Uterus (tissue), 4 donors: ENCODE measurements around the gene KCNJ13. TPM values are rescaled to one million over a fixed set of nuclear protein-coding genes. Genes with fewer than 3 reads are reported as not detected.
"Not testable (repeated sequence)": the region's sequence is repeated elsewhere in the genome, so short reads cannot be mapped to it uniquely, and the experiment has no call there.

ENCODE experiments used
- DNase-seq, 2 donors: peaks; one replicate each; pipeline ENCODE4 v3.0.0-alpha.2; 2019 to 2020
- H3K27ac ChIP-seq, 2 donors: fragments of 200-600 bp; sonication (generic); 1 replicate in 1 of 2; 2 replicates in 1 of 2; pipeline ENCODE4 v1.5.1; 2016 to 2018
- H3K27me3 ChIP-seq, 2 donors: fragments of 200-600 bp; sonication (generic); one replicate each; pipeline ENCODE4 v1.5.1; 2018 to 2019; ENCODE audit warnings: control low read depth in 1 of 2
- H3K36me3 ChIP-seq, 2 donors: fragments of 200-600 bp; sonication (generic); one replicate each; pipeline ENCODE4 v1.5.1; 2019; ENCODE audit warnings: control low read depth in 1 of 2
- H3K4me1 ChIP-seq, 2 donors: fragments of 200-600 bp; sonication (generic); one replicate each; pipeline ENCODE4 v1.5.1; 2018 to 2019; ENCODE audit warnings: control low read depth in 1 of 2
- H3K4me3 ChIP-seq, 2 donors: fragments of 200-600 bp; sonication (generic); 1 replicate in 1 of 2; 2 replicates in 1 of 2; pipeline ENCODE4 v1.5.1; 2018 to 2019; ENCODE audit warnings: mild to moderate bottlenecking in 1 of 2
- H3K9me3 ChIP-seq, 2 donors: fragments of 200-600 bp; sonication (generic); one replicate each; pipeline ENCODE4 v1.5.1; 2019; ENCODE audit warnings: control low read depth in 1 of 2
- POLR2A ChIP-seq, 2 donors: fragments of 450-650 bp; IDR thresholded peaks; one replicate each; pipeline ENCODE4 v1.6.1; 2016; ENCODE audit warnings: antibody characterized with exemption in 2 of 2, mild to moderate bottlenecking in 1 of 2, moderate library complexity in 1 of 2
- intact Hi-C: fragments of 100-400 bp; cut with DNase I; formaldehyde crosslinking; loops from one replicate; pipeline ENCODE4 v1.15.1; 2023; ENCODE audit warnings: low total_unique reads
- small RNA-seq: library from RNA; depleted of rRNA; stranded (forward); fragments of <200 nt; gene quantifications from one replicate; pipeline ENCODE3, GENCODE V24; 2016
- total RNA-seq, 4 donors: library from RNA; depleted of rRNA in 3 of 4; stranded (reverse); fragments of >200 nt in 3 of 4; gene quantifications; one replicate each; pipeline versions ENCODE4 v1.1.0 to v1.2.4, GENCODE V29; 2014 to 2023
- TF ChIP-seq, protein P1 (sequence below), 4 experiments: fragments of 200-600 bp in 2 of 4; fragments of 450-650 bp in 2 of 4; sonication (generic) in 2 of 4; IDR thresholded peaks; one replicate each; pipeline ENCODE4 v1.5.1; 2016 to 2019; ENCODE audit warnings: antibody characterized with exemption in 4 of 4, mild to moderate bottlenecking in 2 of 4, moderate library complexity in 1 of 4
- donor health status: DM: yes; HTN: yes; CAD: no.

Gene KCNJ13
- total RNA-seq, 4 donors from 2014 or later, result not detected

DNA sequence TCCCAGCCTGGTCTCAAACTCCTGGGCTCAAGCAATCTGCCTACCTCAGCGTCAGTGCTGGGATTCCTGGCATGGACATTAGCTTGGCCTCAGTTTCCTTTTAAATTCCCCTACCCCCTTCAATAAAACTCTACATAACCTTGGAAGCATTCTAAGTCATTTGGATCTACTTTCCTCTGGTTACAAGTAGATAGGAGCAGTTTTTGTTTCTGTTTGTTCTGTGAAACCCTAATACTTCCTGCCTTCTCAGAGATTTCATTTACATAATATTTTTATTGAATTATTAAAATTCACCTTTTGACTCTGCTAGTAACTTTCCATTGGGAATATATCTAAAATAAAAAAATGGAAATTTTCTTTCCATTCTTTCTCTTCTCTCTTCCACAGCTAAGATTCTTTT, 53.3 kb downstream of the KCNJ13 start:
- intact Hi-C loops, result no loop called here
- Histone ChIP-seq H3K4me1 (no peaks in the 10 kb centered on the region), H3K36me3 (no peaks in the 10 kb centered on the region), H3K9me3 (no peaks in the 10 kb centered on the region), H3K4me3 (no peak overlapping the region), H3K27me3 (no peaks in the 10 kb centered on the region), H3K27ac (no peak overlapping the region)
- DNase-seq, result no peak
- no peak for TF ChIP-seq POLR2A (IDR thresholded peaks at IDR 0.05)
- TF ChIP-seq, protein P1, sequence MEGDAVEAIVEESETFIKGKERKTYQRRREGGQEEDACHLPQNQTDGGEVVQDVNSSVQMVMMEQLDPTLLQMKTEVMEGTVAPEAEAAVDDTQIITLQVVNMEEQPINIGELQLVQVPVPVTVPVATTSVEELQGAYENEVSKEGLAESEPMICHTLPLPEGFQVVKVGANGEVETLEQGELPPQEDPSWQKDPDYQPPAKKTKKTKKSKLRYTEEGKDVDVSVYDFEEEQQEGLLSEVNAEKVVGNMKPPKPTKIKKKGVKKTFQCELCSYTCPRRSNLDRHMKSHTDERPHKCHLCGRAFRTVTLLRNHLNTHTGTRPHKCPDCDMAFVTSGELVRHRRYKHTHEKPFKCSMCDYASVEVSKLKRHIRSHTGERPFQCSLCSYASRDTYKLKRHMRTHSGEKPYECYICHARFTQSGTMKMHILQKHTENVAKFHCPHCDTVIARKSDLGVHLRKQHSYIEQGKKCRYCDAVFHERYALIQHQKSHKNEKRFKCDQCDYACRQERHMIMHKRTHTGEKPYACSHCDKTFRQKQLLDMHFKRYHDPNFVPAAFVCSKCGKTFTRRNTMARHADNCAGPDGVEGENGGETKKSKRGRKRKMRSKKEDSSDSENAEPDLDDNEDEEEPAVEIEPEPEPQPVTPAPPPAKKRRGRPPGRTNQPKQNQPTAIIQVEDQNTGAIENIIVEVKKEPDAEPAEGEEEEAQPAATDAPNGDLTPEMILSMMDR (IDR thresholded peaks at IDR 0.05), result no peak

DNA sequence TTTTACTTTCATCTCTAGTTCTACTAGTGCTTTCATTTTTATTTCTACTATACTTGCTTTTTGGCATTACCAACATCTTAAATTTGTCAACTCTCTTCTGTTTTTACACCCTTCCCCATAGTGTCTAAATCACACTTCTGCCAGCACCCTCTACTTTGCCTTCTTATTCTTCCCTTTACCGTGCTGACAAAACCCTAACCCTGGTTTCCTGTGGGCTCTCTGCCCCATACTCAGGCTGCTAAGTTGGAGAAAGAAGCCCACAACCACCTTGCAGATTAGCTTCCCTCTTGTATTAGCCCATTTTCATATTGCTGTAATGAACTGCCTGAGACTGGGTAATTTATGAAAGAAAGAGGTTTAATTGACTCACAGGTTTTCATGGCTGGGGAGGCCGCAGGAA, 54.5 kb downstream of the KCNJ13 start:
- Histone ChIP-seq H3K9me3 (no peaks in the 10 kb centered on the region), H3K4me1 (no peaks in the 10 kb centered on the region), H3K4me3 (no peak overlapping the region), H3K27me3 (no peaks in the 10 kb centered on the region), H3K36me3 (no peaks in the 10 kb centered on the region), H3K27ac (no peak overlapping the region)
- TF ChIP-seq, protein P1 (IDR thresholded peaks at IDR 0.05), result no peak
- TF ChIP-seq POLR2A (IDR thresholded peaks at IDR 0.05), result no peak
- intact Hi-C loops, result no loop called here
- no peak for DNase-seq

DNA sequence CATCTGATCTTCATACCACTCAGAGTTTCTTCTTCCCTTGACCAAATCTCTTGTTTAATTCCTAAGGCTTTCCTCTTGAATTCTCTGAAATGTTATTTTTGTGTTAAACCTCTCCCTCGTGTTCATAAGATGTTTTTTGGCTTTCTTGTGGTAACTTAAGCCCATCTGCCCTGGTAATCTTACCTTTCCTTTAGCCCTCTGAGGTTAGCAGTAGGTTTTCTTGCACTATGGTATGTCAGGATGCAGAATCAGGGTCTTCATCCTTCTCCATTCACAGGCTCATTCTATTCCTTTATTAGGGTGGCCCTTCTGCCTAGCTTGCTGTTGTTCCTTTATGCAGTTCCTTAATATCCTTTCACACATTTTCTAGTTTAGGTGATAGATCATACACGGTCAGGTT, 55.1 kb downstream of the KCNJ13 start:
- Histone ChIP-seq H3K36me3 (no peaks in the 10 kb centered on the region), H3K27ac (no peak overlapping the region)
- TF ChIP-seq POLR2A (IDR thresholded peaks at IDR 0.05), result no peak
- TF ChIP-seq, protein P1 (IDR thresholded peaks at IDR 0.05), result no peak

DNA sequence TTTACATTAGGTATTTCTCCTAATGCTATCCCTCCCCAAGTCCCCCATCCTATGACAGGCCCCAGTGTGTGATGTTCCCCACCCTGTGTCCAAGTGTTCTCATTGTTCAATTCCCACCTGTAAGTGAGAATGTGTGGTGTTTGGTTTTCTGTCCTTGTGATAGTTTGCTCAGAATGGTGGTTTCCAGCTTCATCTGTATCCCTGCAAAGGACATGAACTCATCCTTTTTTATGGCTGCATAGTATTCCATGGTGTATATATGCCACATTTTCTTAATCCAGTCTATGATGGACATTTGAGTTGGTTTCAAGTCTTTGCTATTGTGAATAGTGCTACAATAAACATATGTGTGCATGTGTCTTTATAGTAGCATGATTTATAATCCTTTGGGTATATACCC, 56.3 kb downstream of the KCNJ13 start:
- H3K4me3 ChIP-seq, H3K27ac ChIP-seq, H3K36me3 ChIP-seq, intact Hi-C loops, H3K27me3 ChIP-seq, DNase-seq, H3K4me1 ChIP-seq, H3K9me3 ChIP-seq: not testable (repeated sequence)

More for the DNA sequence above, 55.1 kb downstream of the KCNJ13 start:
- intact Hi-C loops, result no loop called here
- no peak overlapping the region for H3K4me3 ChIP-seq
- H3K27me3 ChIP-seq, result no peaks in the 10 kb centered on the region
- H3K9me3 ChIP-seq, result no peaks in the 10 kb centered on the region
- DNase-seq, result no peak
- no peaks in the 10 kb centered on the region for H3K4me1 ChIP-seq

Small RNA genes lying within 50 kb of the gene (small RNA-seq; reads per million reads assigned to genes)
- not detected for gene RNU6-107P

Other genes with a start within 250 kb of the KCNJ13 start
- not detected for gene CHRNG, start 236.9 kb downstream of the KCNJ13 start, total RNA-seq
- gene TIGD1, start 226.0 kb downstream of the KCNJ13 start, total RNA-seq, result 1 to 10 TPM; 4.6 to 8.5 (median 5.0) TPM
- 100 to 1,000 TPM in 1 of 4 donors, 10 to 100 TPM in 3; 24.3 to 195 (median 56.6) TPM for gene EIF4E2, start 225.9 kb downstream of the KCNJ13 start, total RNA-seq
- 100 to 1,000 TPM in 1 of 4 donors, 10 to 100 TPM in 2, 1 to 10 TPM in 1; 8.5 to 102 (median 38.1) TPM for gene EFHD1, start 143.0 kb downstream of the KCNJ13 start, total RNA-seq
- gene GIGYF2, start 79.2 kb downstream of the KCNJ13 start, total RNA-seq, result 100 to 1,000 TPM in 2 of 4 donors, 10 to 100 TPM in 2; 16.5 to 125 (median 97.3) TPM
- gene SNORC, start 93.7 kb upstream of the KCNJ13 start, total RNA-seq, result 1 to 10 TPM in 1 of 4 donors, under 1 TPM in 1, not detected in 2; 0.35 to 2.0 TPM
- gene NGEF, start 236.7 kb upstream of the KCNJ13 start, total RNA-seq, result 10 to 100 TPM in 1 of 4 donors, 1 to 10 TPM in 2, under 1 TPM in 1; 0.29 to 18.4 (median 5.2) TPM